H9 (cell line): ENCODE measurements around the gene SP140L. TPM values are rescaled to one million over a fixed set of nuclear protein-coding genes. Genes with fewer than 3 reads are reported as not detected.

Experiments
- DNase-seq: peaks from one replicate; pipeline ENCODE4 v3.0.0-alpha.2; 2017
- H2AFZ ChIP-seq: one replicate; pipeline ENCODE4 v1.6.1; 2013; ENCODE audit warnings: mild to moderate bottlenecking, low read length, control low read depth, moderate library complexity
- H2AK5ac ChIP-seq: 2 replicates; pipeline ENCODE4 v1.6.1; 2013; ENCODE audit warnings: low read length, control low read depth, mixed read lengths; ENCODE audit not compliant: insufficient read length
- H2BK120ac ChIP-seq: one replicate; pipeline ENCODE4 v1.6.1; 2013; ENCODE audit warnings: low read depth, mild to moderate bottlenecking, low read length, control low read depth, inconsistent platforms; ENCODE audit not compliant: poor library complexity, severe bottlenecking
- H2BK12ac ChIP-seq: 2 replicates; pipeline ENCODE4 v1.6.1; 2013; ENCODE audit warnings: low read length, control low read depth, mixed read lengths, low read depth; ENCODE audit not compliant: insufficient read length
- H2BK15ac ChIP-seq: 2 replicates; pipeline ENCODE4 v1.6.1; 2013; ENCODE audit warnings: low read depth, low read length, control low read depth
- H2BK20ac ChIP-seq: one replicate; pipeline ENCODE4 v1.6.1; 2013; ENCODE audit warnings: low read depth, mild to moderate bottlenecking, low read length, control low read depth, inconsistent platforms; ENCODE audit not compliant: poor library complexity, severe bottlenecking
- H2BK5ac ChIP-seq: 2 replicates; pipeline ENCODE4 v1.6.1; 2013; ENCODE audit warnings: low read length, control low read depth, mixed read lengths; ENCODE audit not compliant: insufficient read length
- H3K14ac ChIP-seq: 2 replicates; pipeline ENCODE4 v1.6.1; 2013; ENCODE audit warnings: low read length, control low read depth; ENCODE audit not compliant: insufficient read depth
- H3K18ac ChIP-seq: 2 replicates; pipeline ENCODE4 v1.6.1; 2013; ENCODE audit warnings: low read depth, mild to moderate bottlenecking, mixed read lengths, low read length, control low read depth; ENCODE audit not compliant: insufficient read length
- H3K23ac ChIP-seq: 2 replicates; pipeline ENCODE4 v1.6.1; 2013; ENCODE audit warnings: low read length, control low read depth, mixed read lengths, low read depth; ENCODE audit not compliant: insufficient read length
- H3K23me2 ChIP-seq: 2 replicates; pipeline ENCODE4 v1.6.1; 2013; ENCODE audit warnings: low read depth, mild to moderate bottlenecking, mixed read lengths, low read length, control low read depth; ENCODE audit not compliant: insufficient read length, poor library complexity, severe bottlenecking
- H3K27ac ChIP-seq: 2 replicates; pipeline ENCODE4 v1.5.1; 2013; ENCODE audit warnings: low read length, control low read depth, mixed read lengths, low read depth; ENCODE audit not compliant: insufficient read length
- H3K27me3 ChIP-seq: 2 replicates; pipeline ENCODE4 v1.6.1; 2013; ENCODE audit warnings: low read length, control low read depth, inconsistent platforms; ENCODE audit not compliant: insufficient read depth
- H3K4ac ChIP-seq: 2 replicates; pipeline ENCODE4 v1.6.1; 2013; ENCODE audit warnings: low read depth, mild to moderate bottlenecking, control low read depth, inconsistent platforms, low read length, moderate library complexity
- H3K4me1 ChIP-seq: 2 replicates; pipeline ENCODE4 v1.6.1; 2013; ENCODE audit warnings: low read length, control low read depth, inconsistent platforms; ENCODE audit not compliant: insufficient read depth
- H3K4me2 ChIP-seq: 2 replicates; pipeline ENCODE4 v1.6.1; 2013; ENCODE audit warnings: low read length, control low read depth, mixed read lengths; ENCODE audit not compliant: insufficient read length, insufficient read depth
- H3K56ac ChIP-seq: 2 replicates; pipeline ENCODE4 v1.6.1; 2013; ENCODE audit warnings: low read depth, mild to moderate bottlenecking, mixed read lengths, low read length, control low read depth; ENCODE audit not compliant: insufficient read length
- H3K79me1 ChIP-seq: 2 replicates; pipeline ENCODE4 v1.6.1; 2013; ENCODE audit warnings: low read depth, mild to moderate bottlenecking, moderate library complexity, low read length, control low read depth, inconsistent platforms; ENCODE audit not compliant: insufficient read depth, poor library complexity, severe bottlenecking
- H3K79me2 ChIP-seq: 2 replicates; pipeline ENCODE4 v1.6.1; 2013; ENCODE audit warnings: low read length, control low read depth, inconsistent platforms; ENCODE audit not compliant: insufficient read depth
- H3K9ac ChIP-seq: 2 replicates; pipeline ENCODE4 v1.6.1; 2013; ENCODE audit warnings: low read length, control low read depth, mixed read lengths; ENCODE audit not compliant: insufficient read length; ENCODE audit errors: extremely low read depth
- H3K9me3 ChIP-seq: one replicate; pipeline ENCODE4 v1.6.1; 2013; ENCODE audit warnings: low read depth, low read length, inconsistent platforms; ENCODE audit not compliant: control insufficient read depth
- H3T11ph ChIP-seq: one replicate; pipeline ENCODE4 v1.6.1; 2013; ENCODE audit warnings: mild to moderate bottlenecking, low read length, control low read depth, inconsistent platforms
- H4K20me1 ChIP-seq: one replicate; pipeline ENCODE4 v1.6.1; 2013; ENCODE audit not compliant: control insufficient read depth, insufficient read length, insufficient read depth
- H4K5ac ChIP-seq: 2 replicates; pipeline ENCODE4 v1.6.1; 2013; ENCODE audit warnings: low read depth, mild to moderate bottlenecking, mixed read lengths, low read length, control low read depth; ENCODE audit not compliant: insufficient read length
- H4K8ac ChIP-seq: replicated peaks from 2 replicates; pipeline ENCODE4 v1.6.1; 2013; ENCODE audit warnings: low read length, control low read depth, mixed read lengths, low read depth; ENCODE audit not compliant: insufficient read length
- H4K91ac ChIP-seq: 2 replicates; pipeline ENCODE4 v1.6.1; 2013; ENCODE audit warnings: low read depth, mild to moderate bottlenecking, moderate library complexity, mixed read lengths, low read length, control low read depth; ENCODE audit not compliant: insufficient read length
- H3K27ac Mint-ChIP-seq, 3 experiments: 2 replicates in 2 of 3; 3 replicates in 1 of 3; pipeline ENCODE4 v1.8.0; 2020 to 2021; ENCODE audit warnings: mixed read lengths in 3 of 3, mild to moderate bottlenecking in 1 of 3, moderate library complexity in 1 of 3
- H3K27me3 Mint-ChIP-seq: 2 replicates; pipeline ENCODE4 v1.8.0; 2021; ENCODE audit warnings: low read depth, mild to moderate bottlenecking, moderate library complexity, mixed read lengths
- H3K36me3 Mint-ChIP-seq, 3 experiments: 2 replicates in 2 of 3; 3 replicates in 1 of 3; pipeline ENCODE4 v1.8.0; 2020 to 2021; ENCODE audit warnings: low read depth in 3 of 3, mixed read lengths in 3 of 3; ENCODE audit not compliant: insufficient read depth in 1 of 3
- H3K4me1 Mint-ChIP-seq, 2 experiments: 2 replicates each; pipeline ENCODE4 v1.8.0; 2020; ENCODE audit warnings: mixed read lengths in 2 of 2
- H3K4me3 Mint-ChIP-seq, 2 experiments: 2 replicates in 1 of 2; 3 replicates in 1 of 2; pipeline ENCODE4 v1.8.0; 2020 to 2021; ENCODE audit warnings: mild to moderate bottlenecking in 2 of 2, mixed read lengths in 2 of 2, moderate library complexity in 1 of 2
- H3K9me3 Mint-ChIP-seq, 2 experiments: 2 replicates in 1 of 2; 3 replicates in 1 of 2; pipeline ENCODE4 v1.8.0; 2020; ENCODE audit warnings: mild to moderate bottlenecking in 2 of 2, mixed read lengths in 2 of 2, moderate library complexity in 1 of 2
- CTCF ChIP-seq: fragments of 200-600 bp; sonication (generic); conservative IDR thresholded peaks from 3 replicates; pipeline ENCODE4 v1.8.0; 2021; ENCODE audit warnings: antibody characterized with exemption, mild to moderate bottlenecking
- WGBS: extraction: QIAGEN DNeasy Blood & Tissue Kit; methylation state at CpG from one replicate; pipeline ENCODE4 v1.1.7; 2013; ENCODE audit warnings: missing lambda C conversion rate, low lambda C conversion rate, mixed read lengths; ENCODE audit not compliant: insufficient read length; ENCODE audit errors: extremely low coverage; 5-methylcytosine and 5-hydroxymethylcytosine counted together
- total RNA-seq: library from RNA; stranded (reverse); gene quantifications from 2 replicates; pipeline ENCODE4 v1.2.1, GENCODE V29; 2021

SP140L gene
- total RNA-seq, 1 experiment from 2014 or later: 1.3 TPM

- H3K4me2 ChIP-seq: peak overlapping the region; percentile 41
- Mint-ChIP-seq H3K4me3 (peak overlapping the region; percentile 85 to 88), H3K4me1 (peaks cover 7 to 15% of the 10 kb centered on the region in 2 experiments; a peak in 3 of 4 replicates), H3K27me3 (peaks cover 48% of the 10 kb centered on the region), H3K9me3 (no peaks in the 10 kb centered on the region), H3K36me3 (no peaks in the 10 kb centered on the region), H3K27ac (no peak overlapping the region)
- no peak overlapping the region for H4K5ac ChIP-seq
- H3K27me3 ChIP-seq: peaks cover 4% of the 10 kb centered on the region; the same call in 1 of the 2 replicates
- H3K79me1 ChIP-seq: no peaks in the 10 kb centered on the region
- no peak overlapping the region for H2BK12ac ChIP-seq
- H2BK20ac ChIP-seq: no peak overlapping the region
- H2BK120ac ChIP-seq: no peak overlapping the region
- no peak overlapping the region for H3K9ac ChIP-seq
- H3K23ac ChIP-seq: no peak overlapping the region
- no peak overlapping the region for H3K18ac ChIP-seq
- H3K56ac ChIP-seq: no peak overlapping the region
- no peak overlapping the region for H2AK5ac ChIP-seq
- no peak overlapping the region for H4K8ac ChIP-seq
- H2BK15ac ChIP-seq: no peak overlapping the region
- H3K23me2 ChIP-seq: peaks cover 9% of the 10 kb centered on the region
- H3K9me3 ChIP-seq: no peaks in the 10 kb centered on the region
- H3K79me2 ChIP-seq: no peaks in the 10 kb centered on the region
- no peak overlapping the region for H3K14ac ChIP-seq
- no CpG with 5 or more reads among the region's 3 CpGs for WGBS
- no peaks in the 10 kb centered on the region for H3K4me1 ChIP-seq
- H4K91ac ChIP-seq: no peak overlapping the region
- H3K4ac ChIP-seq: no peak overlapping the region
- no peak overlapping the region for H2BK5ac ChIP-seq
- no peak overlapping the region for H3K27ac ChIP-seq
- no peaks in the 10 kb centered on the region for H4K20me1 ChIP-seq
- no peak for TF ChIP-seq CTCF
- no peak overlapping the region for H2AFZ ChIP-seq
- DNase-seq: no peak
- no peak overlapping the region for H3T11ph ChIP-seq
Measured at GRCh38 chr2:230412371-230412711, 85.3 kb downstream of the SP140L start.
